ENCODE measurements around the gene ALDH4A1. TPM values are rescaled to one million over a fixed set of nuclear protein-coding genes. Genes with fewer than 3 reads are reported as not detected.

Gene ALDH4A1
- total and polyA plus RNA-seq, 12 donors: 12.7 to 60.8 (median 36.6) TPM

GRCh38 chr1:18865176-18865575 lies 37.2 kb downstream of the ALDH4A1 start:
- 74 to 83% methylated on average over 9 of the region's 9 CpGs for WGBS, 2 donors
- ATAC-seq: peak in 1 of 8 donors; percentile 9

GRCh38 chr1:18861590-18861989 lies 40.8 kb downstream of the ALDH4A1 start:
- no peaks in the 10 kb centered on the region for H3K36me3 ChIP-seq
- intact Hi-C loops (cut with DNase I): no loop called here
- WGBS, 2 donors: 69 to 72% methylated on average over 8 of the region's 8 CpGs
- no peak for TF ChIP-seq CTCF (IDR thresholded peaks at IDR 0.05)
- no peak overlapping the region for H3K27ac ChIP-seq
- no peaks in the 10 kb centered on the region for H3K4me1 ChIP-seq
- H3K27me3 ChIP-seq: peaks cover 0 to 24% (median 4%) of the 10 kb centered on the region in 7 donors
- DNase-seq (no peak), ATAC-seq (no peak)
- no peaks in the 10 kb centered on the region for H3K9me3 ChIP-seq
- no peak overlapping the region for H3K4me3 ChIP-seq

More at GRCh38 chr1:18865176-18865575, 37.2 kb downstream of the ALDH4A1 start:
- no peak overlapping the region for H3K27ac ChIP-seq
- intact Hi-C loops (cut with DNase I): loop anchor here in 1 of 10 donors (5.0 kb wide), 1 partner anchor 263 kb away; no protein-coding TSS in a partner anchor
- no peaks in the 10 kb centered on the region for H3K9me3 ChIP-seq
- H3K36me3 ChIP-seq: no peaks in the 10 kb centered on the region
- no peak for DNase-seq
- TF ChIP-seq CTCF (IDR thresholded peaks at IDR 0.05): no peak
- no peaks in the 10 kb centered on the region for H3K4me1 ChIP-seq
- H3K27me3 ChIP-seq: peaks cover 0 to 26% (median 4%) of the 10 kb centered on the region in 7 donors
- no peak overlapping the region for H3K4me3 ChIP-seq

- Histone ChIP-seq H3K4me1 (no peaks in the 10 kb centered on the region), H3K27me3 (peaks cover 0 to 27% (median 4%) of the 10 kb centered on the region in 7 donors), H3K9me3 (no peaks in the 10 kb centered on the region), H3K4me3 (no peak overlapping the region), H3K27ac (no peak overlapping the region), H3K36me3 (no peaks in the 10 kb centered on the region)
- intact Hi-C loops (cut with DNase I): no loop called here
- DNase-seq: no peak
- TF ChIP-seq CTCF (IDR thresholded peaks at IDR 0.05): no peak
- WGBS, 2 donors: 76 to 80% methylated on average over 9 of the region's 9 CpGs
- no peak for ATAC-seq
Measured at GRCh38 chr1:18861082-18861481, 41.3 kb downstream of the ALDH4A1 start.

- no peak for ATAC-seq
- Histone ChIP-seq H3K9me3 (no peaks in the 10 kb centered on the region), H3K36me3 (no peaks in the 10 kb centered on the region), H3K27me3 (peaks cover 0 to 32% (median 3%) of the 10 kb centered on the region in 7 donors), H3K4me3 (no peak within 1 kb of the TSS), H3K27ac (no peak within 1 kb of the TSS), H3K4me1 (no peaks in the 10 kb centered on the region)
- WGBS, 2 donors: 61 to 71% methylated on average over 4 of the region's 4 CpGs
- DNase-seq: no peak
- intact Hi-C loops (cut with DNase I): no loop called here
- no peak for TF ChIP-seq CTCF (IDR thresholded peaks at IDR 0.05)
Measured at GRCh38 chr1:18859560-18859959, 42.8 kb downstream of the ALDH4A1 start, which contains the start of gene TAS1R2. Gene TAS1R2 (minus strand): TSS chr1:18859660. CDS start chr1:18859660, 0 bp downstream.
